Measurements from ENCODE around the gene KCNC3. TPM values are rescaled to one million over a fixed set of nuclear protein-coding genes. Genes with fewer than 3 reads are reported as not detected.

KCNC3 gene
- total RNA-seq, 1 experiment from 2014 or later, result 17.3 TPM

GRCh38 chr19:50362030-50362412 lies 32.8 kb upstream of the KCNC3 start:
- H2AFZ ChIP-seq (ENCODE audit: low read length), result no peak overlapping the region
- H3K14ac ChIP-seq (ENCODE audit: insufficient read depth, low read length), result no peak overlapping the region
- H3K9me3 Mint-ChIP-seq, result no peaks in the 10 kb centered on the region; a peak in 2 of 5 replicates
- H3K36me3 Mint-ChIP-seq (ENCODE audit: insufficient read depth in 1 of 3, low read depth in 3 of 3), result peaks cover 0 to 8% (median 6%) of the 10 kb centered on the region in 3 experiments; a peak in 4 of 7 replicates
- H2BK20ac ChIP-seq (ENCODE audit: low read depth, low read length, poor library complexity, severe bottlenecking), result no peak overlapping the region
- no peaks in the 10 kb centered on the region for H3K27me3 ChIP-seq (ENCODE audit: insufficient read depth, low read length)
- H3K27me3 Mint-ChIP-seq (ENCODE audit: low read depth), result peaks cover 12% of the 10 kb centered on the region
- H3K4me1 ChIP-seq (ENCODE audit: insufficient read depth, low read length), result peaks cover 2% of the 10 kb centered on the region; the same call in 1 of the 2 replicates
- H3K56ac ChIP-seq (ENCODE audit: insufficient read length, low read depth, low read length), result no peak overlapping the region
- TF ChIP-seq CTCF (conservative IDR thresholded peaks at IDR 0.05), result no peak
- no peak overlapping the region for H3K27ac ChIP-seq (ENCODE audit: insufficient read length, low read depth, low read length)
- no peaks in the 10 kb centered on the region for H4K20me1 ChIP-seq (ENCODE audit: control insufficient read depth, insufficient read depth, insufficient read length)
- no peak overlapping the region for H3K4ac ChIP-seq (ENCODE audit: low read depth, low read length)
- no CpG with 5 or more reads among the region's 7 CpGs for WGBS (ENCODE audit: extremely low coverage, insufficient read length, low lambda C conversion rate)
- H4K5ac ChIP-seq (ENCODE audit: insufficient read length, low read depth, low read length), result no peak overlapping the region
- H3K18ac ChIP-seq (ENCODE audit: insufficient read length, low read depth, low read length), result no peak overlapping the region
- H3K27ac Mint-ChIP-seq, result no peak overlapping the region
- no peak overlapping the region for H2BK15ac ChIP-seq (ENCODE audit: low read depth, low read length)
- H3K23me2 ChIP-seq (ENCODE audit: insufficient read length, low read depth, low read length, poor library complexity, severe bottlenecking), result no peaks in the 10 kb centered on the region
- no peak overlapping the region for H2BK12ac ChIP-seq (ENCODE audit: insufficient read length, low read depth, low read length)
- no peak overlapping the region for H2BK120ac ChIP-seq (ENCODE audit: low read depth, low read length, poor library complexity, severe bottlenecking)
- H3K4me2 ChIP-seq (ENCODE audit: insufficient read depth, insufficient read length, low read length), result no peak overlapping the region
- H3K9ac ChIP-seq (ENCODE audit: extremely low read depth, insufficient read length, low read length), result no peak overlapping the region
- H4K91ac ChIP-seq (ENCODE audit: insufficient read length, low read depth, low read length), result no peak overlapping the region
- no peak overlapping the region for H3T11ph ChIP-seq (ENCODE audit: low read length)
- H3K79me2 ChIP-seq (ENCODE audit: insufficient read depth, low read length), result no peaks in the 10 kb centered on the region
- no peaks in the 10 kb centered on the region for H3K79me1 ChIP-seq (ENCODE audit: insufficient read depth, low read depth, low read length, poor library complexity, severe bottlenecking)
- no peak overlapping the region for H3K4me3 Mint-ChIP-seq
- no peaks in the 10 kb centered on the region for H3K9me3 ChIP-seq (ENCODE audit: control insufficient read depth, low read depth, low read length)
- H4K8ac ChIP-seq (replicated peaks; ENCODE audit: insufficient read length, low read depth, low read length), result no peak overlapping the region
- H3K23ac ChIP-seq (ENCODE audit: insufficient read length, low read depth, low read length), result no peak overlapping the region
- H2AK5ac ChIP-seq (ENCODE audit: insufficient read length, low read length), result no peak overlapping the region
- peaks cover 9 to 16% of the 10 kb centered on the region in 2 experiments for H3K4me1 Mint-ChIP-seq
- no peak overlapping the region for H2BK5ac ChIP-seq (ENCODE audit: insufficient read length, low read length)
- no peak for DNase-seq
